Thyroid gland (tissue), 4 donors: ENCODE data around the gene ZNF524.

Source experiments
- POLR2A ChIP-seq, 2 donors: fragments of 450-650 bp; IDR thresholded peaks; one replicate each; pipeline ENCODE4 v1.6.1; 2017; ENCODE audit warnings: antibody characterized with exemption in 2 of 2, mild to moderate bottlenecking in 2 of 2, moderate library complexity in 1 of 2
- TF ChIP-seq, protein P1 (sequence below), 6 experiments: fragments of 200-600 bp in 3 of 6; fragments of 450-650 bp in 3 of 6; sonication (generic) in 3 of 6; IDR thresholded peaks; one replicate each; pipeline ENCODE4 v1.5.1; 2016 to 2019; ENCODE audit warnings: antibody characterized with exemption in 6 of 6, mild to moderate bottlenecking in 2 of 6, inconsistent platforms in 1 of 6, moderate library complexity in 1 of 6

DNA sequence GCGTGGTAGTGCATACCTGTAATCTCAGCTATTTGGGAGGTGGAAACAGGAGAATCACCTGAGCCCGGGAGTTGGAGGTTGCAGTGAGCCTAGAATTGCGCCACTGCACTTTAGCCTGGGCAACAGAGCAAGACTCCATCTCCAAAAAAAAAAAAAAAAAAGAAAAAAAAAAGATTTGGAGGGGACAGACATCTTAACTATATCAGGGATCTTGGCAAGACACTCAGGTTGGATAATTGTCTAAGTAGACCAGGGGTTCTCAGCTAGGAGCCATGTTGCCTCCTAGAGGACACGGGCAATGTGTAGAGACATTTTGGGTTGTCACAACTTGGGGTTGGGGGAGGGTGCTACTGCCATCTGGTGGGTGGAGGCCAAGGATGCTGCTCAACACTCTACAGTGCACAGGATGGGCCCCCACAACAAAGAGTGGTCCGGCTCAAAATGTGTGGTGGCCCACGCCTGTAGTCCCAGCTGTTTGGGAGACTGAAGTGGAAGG lies 38.8 kb downstream of the ZNF524 start:
- TF ChIP-seq, protein P1, sequence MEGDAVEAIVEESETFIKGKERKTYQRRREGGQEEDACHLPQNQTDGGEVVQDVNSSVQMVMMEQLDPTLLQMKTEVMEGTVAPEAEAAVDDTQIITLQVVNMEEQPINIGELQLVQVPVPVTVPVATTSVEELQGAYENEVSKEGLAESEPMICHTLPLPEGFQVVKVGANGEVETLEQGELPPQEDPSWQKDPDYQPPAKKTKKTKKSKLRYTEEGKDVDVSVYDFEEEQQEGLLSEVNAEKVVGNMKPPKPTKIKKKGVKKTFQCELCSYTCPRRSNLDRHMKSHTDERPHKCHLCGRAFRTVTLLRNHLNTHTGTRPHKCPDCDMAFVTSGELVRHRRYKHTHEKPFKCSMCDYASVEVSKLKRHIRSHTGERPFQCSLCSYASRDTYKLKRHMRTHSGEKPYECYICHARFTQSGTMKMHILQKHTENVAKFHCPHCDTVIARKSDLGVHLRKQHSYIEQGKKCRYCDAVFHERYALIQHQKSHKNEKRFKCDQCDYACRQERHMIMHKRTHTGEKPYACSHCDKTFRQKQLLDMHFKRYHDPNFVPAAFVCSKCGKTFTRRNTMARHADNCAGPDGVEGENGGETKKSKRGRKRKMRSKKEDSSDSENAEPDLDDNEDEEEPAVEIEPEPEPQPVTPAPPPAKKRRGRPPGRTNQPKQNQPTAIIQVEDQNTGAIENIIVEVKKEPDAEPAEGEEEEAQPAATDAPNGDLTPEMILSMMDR (IDR thresholded peaks at IDR 0.05): peak in 1 of 6 experiments; percentile 28
- no peak for TF ChIP-seq POLR2A (IDR thresholded peaks at IDR 0.05)
